Trophoblast cell (in vitro differentiated cells and primary cell): ENCODE data around the gene SLC2A6.

Experiments
- DNase-seq, 2 donors: peaks; one replicate each; pipeline ENCODE4 v3.0.0-alpha.2; 2016
- H2AFZ ChIP-seq: 2 replicates; pipeline ENCODE4 v1.6.1; 2013; ENCODE audit warnings: low read length, moderate library complexity, mild to moderate bottlenecking; ENCODE audit not compliant: insufficient read depth, poor library complexity
- H2AK5ac ChIP-seq: 2 replicates; pipeline ENCODE4 v1.6.1; 2013; ENCODE audit warnings: mild to moderate bottlenecking, low read length
- H2BK120ac ChIP-seq: 2 replicates; pipeline ENCODE4 v1.6.1; 2013; ENCODE audit warnings: low read length, mild to moderate bottlenecking, moderate library complexity; ENCODE audit not compliant: insufficient read depth, poor library complexity
- H2BK12ac ChIP-seq: 2 replicates; pipeline ENCODE4 v1.6.1; 2013; ENCODE audit warnings: mild to moderate bottlenecking, low read length, moderate library complexity
- H2BK5ac ChIP-seq: 2 replicates; pipeline ENCODE4 v1.6.1; 2013; ENCODE audit warnings: low read length, low read depth, moderate library complexity, mild to moderate bottlenecking; ENCODE audit not compliant: poor library complexity
- H3K14ac ChIP-seq: 2 replicates; pipeline ENCODE4 v1.6.1; 2013; ENCODE audit warnings: mild to moderate bottlenecking, low read length
- H3K18ac ChIP-seq: 2 replicates; pipeline ENCODE4 v1.6.1; 2013; ENCODE audit warnings: mild to moderate bottlenecking, low read length
- H3K23ac ChIP-seq: 2 replicates; pipeline ENCODE4 v1.6.1; 2013; ENCODE audit warnings: low read length
- H3K27ac ChIP-seq: 2 replicates; pipeline ENCODE4 v1.5.1; 2013; ENCODE audit warnings: low read depth, mild to moderate bottlenecking, inconsistent platforms, low read length, moderate library complexity
- H3K27me3 ChIP-seq: 2 replicates; pipeline ENCODE4 v1.6.1; 2013; ENCODE audit warnings: inconsistent platforms, mild to moderate bottlenecking, low read length, moderate library complexity; ENCODE audit not compliant: insufficient read depth
- H3K36me3 ChIP-seq, 2 experiments: 1 replicate in 1 of 2; 2 replicates in 1 of 2; pipeline ENCODE4 v1.6.1; 2013; ENCODE audit warnings: low read length in 2 of 2, mild to moderate bottlenecking in 2 of 2, moderate library complexity in 1 of 2; ENCODE audit not compliant: insufficient read depth in 2 of 2, control insufficient read depth in 1 of 2
- H3K4ac ChIP-seq: 2 replicates; pipeline ENCODE4 v1.6.1; 2013; ENCODE audit warnings: low read depth, mild to moderate bottlenecking, low read length, moderate library complexity
- H3K4me1 ChIP-seq, 2 experiments: 1 replicate in 1 of 2; 2 replicates in 1 of 2; pipeline ENCODE4 v1.6.1; 2013; ENCODE audit warnings: low read length in 2 of 2, mild to moderate bottlenecking in 2 of 2, moderate library complexity in 1 of 2; ENCODE audit not compliant: insufficient read depth in 2 of 2, control insufficient read depth in 1 of 2
- H3K4me2 ChIP-seq: 2 replicates; pipeline ENCODE4 v1.6.1; 2013; ENCODE audit warnings: inconsistent platforms, mild to moderate bottlenecking, low read length, moderate library complexity
- H3K4me3 ChIP-seq: 2 replicates; pipeline ENCODE4 v1.5.1; 2013; ENCODE audit warnings: mild to moderate bottlenecking, low read depth, low read length, inconsistent platforms
- H3K79me1 ChIP-seq: one replicate; pipeline ENCODE4 v1.6.1; 2013; ENCODE audit warnings: low read length
- H3K79me2 ChIP-seq: 2 replicates; pipeline ENCODE4 v1.6.1; 2013; ENCODE audit warnings: low read length, mild to moderate bottlenecking; ENCODE audit not compliant: control insufficient read depth, insufficient read depth, poor library complexity
- H3K9ac ChIP-seq: 2 replicates; pipeline ENCODE4 v1.6.1; 2013; ENCODE audit warnings: mild to moderate bottlenecking, low read length
- H3K9me3 ChIP-seq: 2 replicates; pipeline ENCODE4 v1.6.1; 2013; ENCODE audit warnings: low read depth, mild to moderate bottlenecking, control low read depth, inconsistent platforms, low read length; ENCODE audit not compliant: insufficient read depth
- H4K12ac ChIP-seq: 2 replicates; pipeline ENCODE4 v1.6.1; 2013; ENCODE audit warnings: low read depth, mild to moderate bottlenecking, low read length, moderate library complexity
- H4K8ac ChIP-seq: 2 replicates; pipeline ENCODE4 v1.6.1; 2013; ENCODE audit warnings: low read depth, mild to moderate bottlenecking, low read length, moderate library complexity
- H4K91ac ChIP-seq: one replicate; pipeline ENCODE4 v1.6.1; 2013; ENCODE audit warnings: low read depth, mild to moderate bottlenecking, low read length, moderate library complexity
- WGBS: extraction: QIAGEN DNeasy Blood & Tissue Kit; methylation state at CpG from one replicate; pipeline ENCODE4 v1.1.7; 2013; ENCODE audit warnings: missing lambda C conversion rate; ENCODE audit not compliant: insufficient read length, insufficient coverage; ENCODE audit errors: extremely low coverage; 5-methylcytosine and 5-hydroxymethylcytosine counted together

SLC2A6 gene

DNA sequence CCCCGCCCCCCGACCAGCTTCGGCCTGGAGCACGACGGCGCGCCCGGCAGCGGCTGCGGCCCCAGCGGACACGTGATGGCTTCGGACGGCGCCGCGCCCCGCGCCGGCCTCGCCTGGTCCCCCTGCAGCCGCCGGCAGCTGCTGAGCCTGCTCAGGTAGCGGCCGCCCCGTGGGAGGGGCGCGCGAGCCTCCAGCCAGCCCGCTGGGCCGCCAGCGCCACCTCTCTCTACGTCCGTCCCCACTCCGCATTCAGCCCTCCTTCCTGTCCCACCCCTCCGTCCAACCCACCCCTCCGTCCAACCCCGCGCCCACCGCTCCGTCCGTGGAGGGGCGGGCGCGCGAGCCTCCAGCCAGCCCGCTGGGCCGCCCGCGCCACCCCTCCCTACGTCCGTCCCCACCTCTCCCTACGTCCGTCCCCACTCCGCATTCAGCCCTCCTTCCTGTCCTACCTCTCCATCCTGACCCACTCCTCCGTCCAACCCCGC is 50.2 kb downstream of the SLC2A6 start:
- no CpG with 5 or more reads among the region's 57 CpGs for WGBS
- Histone ChIP-seq H3K4me2 (peak overlapping the region; percentile 65), H2AFZ (no peak overlapping the region), H3K9me3 (peaks cover 6% of the 10 kb centered on the region), H3K14ac (no peak overlapping the region), H3K18ac (no peak overlapping the region), H3K27me3 (peaks cover 5% of the 10 kb centered on the region), H3K23ac (no peak overlapping the region), H2AK5ac (no peak overlapping the region), H3K4me3 (peak overlapping the region; percentile 10), H3K79me1 (no peaks in the 10 kb centered on the region), H2BK5ac (no peak overlapping the region), H3K27ac (no peak overlapping the region), H4K8ac (no peak overlapping the region), H3K36me3 (no peaks in the 10 kb centered on the region), H2BK12ac (no peak overlapping the region), H4K12ac (no peak overlapping the region), H2BK120ac (no peak overlapping the region), H4K91ac (no peak overlapping the region), H3K4ac (no peak overlapping the region), H3K79me2 (no peaks in the 10 kb centered on the region), H3K9ac (no peak overlapping the region), H3K4me1 (peaks cover 4% of the 10 kb centered on the region in 2 experiments)
- DNase-seq, result peak in 1 of 2 donors; percentile 17

DNA sequence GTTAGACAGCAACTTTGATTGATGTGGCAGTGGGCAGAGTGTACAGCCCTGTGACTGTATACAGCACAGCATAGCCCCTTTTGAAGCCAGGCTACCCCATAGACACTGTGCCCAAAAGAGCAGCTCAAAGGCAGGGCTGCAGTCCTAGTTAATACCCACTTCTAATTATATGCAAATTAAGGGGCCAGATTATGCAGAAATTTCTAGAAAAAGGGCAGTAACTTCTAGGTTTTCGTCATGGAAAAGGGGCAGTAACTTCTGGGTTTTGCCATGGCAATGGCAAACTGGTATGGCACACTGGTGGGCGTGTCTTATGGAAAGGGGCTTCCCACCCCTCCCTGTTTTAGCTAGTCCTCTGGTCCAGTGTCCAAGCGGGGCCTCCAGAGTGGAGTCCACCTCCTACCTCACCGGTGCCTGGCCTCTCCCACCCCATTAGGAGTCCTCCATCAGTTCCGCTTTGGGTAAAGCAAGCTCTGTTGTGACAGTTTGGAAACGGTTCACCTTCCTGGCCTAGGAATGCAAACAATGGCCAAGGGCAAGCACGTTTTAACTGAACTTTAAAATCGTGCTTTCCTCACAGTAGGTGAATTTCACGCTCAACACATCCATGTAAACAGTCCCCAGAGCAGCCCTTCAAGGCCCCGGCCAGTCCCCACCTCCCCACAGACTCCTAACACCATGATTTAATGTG is 51.1 kb downstream of the SLC2A6 start:
- H3K18ac ChIP-seq, result no peak overlapping the region
- H3K4me1 ChIP-seq, result peaks cover 4% of the 10 kb centered on the region in 2 experiments
- WGBS, result no CpG with 5 or more reads among the region's 10 CpGs

DNA sequence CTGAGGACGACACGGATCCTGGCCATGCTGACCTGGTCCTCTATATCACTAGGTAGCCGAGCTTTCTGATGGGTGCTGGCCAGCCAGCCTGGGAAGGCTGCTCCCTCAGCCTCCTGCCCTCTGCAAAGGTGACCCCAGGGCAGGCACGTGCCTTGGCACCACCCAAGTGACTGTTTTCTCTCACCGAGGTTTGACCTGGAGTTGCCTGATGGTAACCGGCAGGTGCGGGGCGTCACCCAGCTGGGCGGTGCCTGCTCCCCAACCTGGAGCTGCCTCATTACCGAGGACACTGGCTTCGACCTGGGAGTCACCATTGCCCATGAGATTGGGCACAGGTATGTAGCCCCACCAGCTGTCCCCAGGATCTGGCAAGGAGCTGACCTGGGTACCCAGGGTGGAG is 52.9 kb downstream of the SLC2A6 start:
- H3K27ac ChIP-seq, result no peak overlapping the region
- no peak overlapping the region for H2BK5ac ChIP-seq
- H3K79me1 ChIP-seq, result no peaks in the 10 kb centered on the region
- H3K4ac ChIP-seq, result no peak overlapping the region
- H3K36me3 ChIP-seq, result no peaks in the 10 kb centered on the region
- no peak overlapping the region for H2AFZ ChIP-seq
- H4K8ac ChIP-seq, result no peak overlapping the region
- H3K4me1 ChIP-seq, result peaks cover 4% of the 10 kb centered on the region in 2 experiments
- peaks cover 6% of the 10 kb centered on the region for H3K9me3 ChIP-seq
- no peak overlapping the region for H3K14ac ChIP-seq
- no peak for DNase-seq
- H3K4me3 ChIP-seq, result no peak overlapping the region
- H4K12ac ChIP-seq, result no peak overlapping the region
- no peak overlapping the region for H2BK12ac ChIP-seq
- H3K4me2 ChIP-seq, result no peak overlapping the region
- H3K79me2 ChIP-seq, result no peaks in the 10 kb centered on the region
- no peak overlapping the region for H3K23ac ChIP-seq
- peaks cover 5% of the 10 kb centered on the region for H3K27me3 ChIP-seq
- H2BK120ac ChIP-seq, result no peak overlapping the region
- H4K91ac ChIP-seq, result no peak overlapping the region
- no CpG with 5 or more reads among the region's 11 CpGs for WGBS
- no peak overlapping the region for H2AK5ac ChIP-seq
- H3K18ac ChIP-seq, result no peak overlapping the region
- H3K9ac ChIP-seq, result no peak overlapping the region

More for the DNA sequence above, 51.1 kb downstream of the SLC2A6 start:
- Histone ChIP-seq H3K36me3 (no peaks in the 10 kb centered on the region), H3K23ac (no peak overlapping the region), H2BK12ac (no peak overlapping the region), H4K8ac (peak overlapping the region; percentile 34), H3K4ac (no peak overlapping the region), H3K27me3 (peaks cover 5% of the 10 kb centered on the region), H3K9me3 (peaks cover 6% of the 10 kb centered on the region), H2BK120ac (no peak overlapping the region), H3K9ac (no peak overlapping the region), H3K14ac (no peak overlapping the region), H2AFZ (no peak overlapping the region), H4K12ac (no peak overlapping the region), H3K4me3 (no peak overlapping the region), H3K79me2 (no peaks in the 10 kb centered on the region), H3K27ac (no peak overlapping the region), H3K4me2 (peak overlapping the region; percentile 61), H2AK5ac (no peak overlapping the region), H2BK5ac (no peak overlapping the region), H4K91ac (no peak overlapping the region), H3K79me1 (no peaks in the 10 kb centered on the region)
- no peak for DNase-seq

DNA sequence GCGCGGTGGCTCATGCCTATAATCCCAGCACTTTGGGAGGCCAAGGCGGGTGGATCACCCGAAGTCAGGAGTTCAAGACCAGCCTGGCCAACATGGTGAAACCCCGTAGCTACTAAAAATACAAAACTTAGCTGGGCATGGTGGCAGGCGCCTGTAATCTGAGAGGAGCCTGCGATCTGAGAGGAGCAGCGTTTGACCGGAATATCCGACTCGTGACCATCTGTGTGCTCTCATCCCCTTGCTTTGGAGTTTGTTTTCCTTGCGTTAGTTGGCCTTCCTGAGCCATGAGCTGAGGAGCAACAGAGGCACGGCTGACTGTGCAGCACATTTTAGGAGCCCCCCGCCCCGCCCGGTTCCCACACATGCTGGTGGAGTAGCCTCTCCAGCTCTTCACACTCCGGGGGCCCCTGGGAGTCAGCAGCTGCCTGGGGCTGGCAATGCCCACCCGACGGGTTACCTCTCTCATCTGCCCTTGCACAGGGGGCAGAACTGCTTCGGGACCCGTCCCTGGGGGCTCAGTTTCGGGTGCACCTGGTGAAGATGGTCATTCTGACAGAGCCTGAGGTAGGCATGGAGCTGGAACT is 53.8 kb downstream of the SLC2A6 start:
- H2BK120ac ChIP-seq, result no peak overlapping the region
- no peak overlapping the region for H3K27ac ChIP-seq
- peaks cover 5% of the 10 kb centered on the region for H3K27me3 ChIP-seq
- no peak overlapping the region for H3K4me3 ChIP-seq
- H3K4me1 ChIP-seq, result peaks cover 4% of the 10 kb centered on the region in 2 experiments
- WGBS, result no CpG with 5 or more reads among the region's 22 CpGs
- no peak overlapping the region for H3K4ac ChIP-seq
- no peak overlapping the region for H3K4me2 ChIP-seq
- H2BK5ac ChIP-seq, result no peak overlapping the region
- H4K12ac ChIP-seq, result no peak overlapping the region
- H3K9ac ChIP-seq, result no peak overlapping the region
- no peak overlapping the region for H3K23ac ChIP-seq
- no peaks in the 10 kb centered on the region for H3K79me1 ChIP-seq
- H2AFZ ChIP-seq, result no peak overlapping the region
- H2BK12ac ChIP-seq, result no peak overlapping the region
- H3K9me3 ChIP-seq, result peaks cover 6% of the 10 kb centered on the region
- no peak overlapping the region for H4K8ac ChIP-seq
- no peak overlapping the region for H4K91ac ChIP-seq
- no peak for DNase-seq
- no peaks in the 10 kb centered on the region for H3K36me3 ChIP-seq
- H3K14ac ChIP-seq, result no peak overlapping the region
- no peak overlapping the region for H3K18ac ChIP-seq
- no peak overlapping the region for H2AK5ac ChIP-seq
- no peaks in the 10 kb centered on the region for H3K79me2 ChIP-seq
